K562 treated with DMSO at 1 percent for 12 hours (cell line): ENCODE measurements around the gene FBXL17. TPM values are rescaled to one million over a fixed set of nuclear protein-coding genes. Genes with fewer than 3 reads are reported as not detected.

Experiments
- total RNA-seq: library from RNA; unstranded; fragments of 300-600 nt; gene quantifications from 2 replicates; pipeline ENCODE4 v1.2.3, GENCODE V29; 2022; ENCODE audit not compliant: insufficient read depth

FBXL17 gene
- total RNA-seq = 2.2 and 9.9 TPM in 2 replicates

GRCh38 chr5:108381954-108382783, at the start of gene FBXL17:
TSS of gene FBXL17 (minus strand) at chr5:108382098.

